D721Med (cell line): ENCODE results near the gene LSG1.
"Not testable (repeated sequence)": the region's sequence is repeated elsewhere in the genome, so short reads cannot be mapped to it uniquely, and the experiment has no call there.

Source experiments
- DNase-seq: peaks from one replicate; pipeline ENCODE4 v3.0.0; 2011; ENCODE audit warnings: low spot score; ENCODE audit not compliant: insufficient read length
- FAIRE-seq: peaks from 2 replicates; lab custom pipeline; 2011; peaks lifted over from hg19 to GRCh38; lab: Jason Lieb, UNC
- CTCF ChIP-seq: IDR thresholded peaks from 2 replicates; pipeline ENCODE4 v1.5.1; 2012; ENCODE audit warnings: mild to moderate bottlenecking, control low read depth; ENCODE audit not compliant: insufficient read depth; ENCODE audit errors: missing control alignments

Gene LSG1

GRCh38 chr3:194609601-194610000 is 62.4 kb downstream of the LSG1 start:
- DNase-seq (no peak), FAIRE-seq (no peak)
- no peak for TF ChIP-seq CTCF

- FAIRE-seq (no peak), DNase-seq (no peak)
- TF ChIP-seq CTCF = no peak
Observed at GRCh38 chr3:194608981-194609380, 63.0 kb downstream of the LSG1 start.

GRCh38 chr3:194607592-194608389 is 64.2 kb downstream of the LSG1 start:
- no peak for TF ChIP-seq CTCF
- no peak for DNase-seq
- no peak for FAIRE-seq

- FAIRE-seq (no peak), DNase-seq (no peak)
Observed at GRCh38 chr3:194606941-194607340, 65.0 kb downstream of the LSG1 start.

GRCh38 chr3:194606163-194606562 is 65.8 kb downstream of the LSG1 start:
- DNase-seq (no peak), FAIRE-seq (no peak)
- TF ChIP-seq CTCF = no peak

More at GRCh38 chr3:194606941-194607340, 65.0 kb downstream of the LSG1 start:
- no peak for TF ChIP-seq CTCF

- DNase-seq, FAIRE-seq: not testable (repeated sequence)
Observed at GRCh38 chr3:194605314-194605713, 66.7 kb downstream of the LSG1 start.

- TF ChIP-seq CTCF = peak; percentile 9
- DNase-seq = no peak
- FAIRE-seq = no peak
Observed at GRCh38 chr3:194604837-194605236, 67.2 kb downstream of the LSG1 start.
